GM19455 (cell line): ENCODE results near the gene SMYD3.
"Not testable (repeated sequence)": the region's sequence is repeated elsewhere in the genome, so short reads cannot be mapped to it uniquely, and the experiment has no call there.

Source experiments
- ATAC-seq: cut with Tn5 transposase; IDR thresholded peaks from one replicate; pipeline ENCODE4 v1.9.1; 2021; ENCODE audit not compliant: unreplicated experiment

SMYD3 gene

GRCh38 chr1:245971076-245971710, 535.9 kb downstream of the SMYD3 start:
- ATAC-seq: not testable (repeated sequence)

DNA sequence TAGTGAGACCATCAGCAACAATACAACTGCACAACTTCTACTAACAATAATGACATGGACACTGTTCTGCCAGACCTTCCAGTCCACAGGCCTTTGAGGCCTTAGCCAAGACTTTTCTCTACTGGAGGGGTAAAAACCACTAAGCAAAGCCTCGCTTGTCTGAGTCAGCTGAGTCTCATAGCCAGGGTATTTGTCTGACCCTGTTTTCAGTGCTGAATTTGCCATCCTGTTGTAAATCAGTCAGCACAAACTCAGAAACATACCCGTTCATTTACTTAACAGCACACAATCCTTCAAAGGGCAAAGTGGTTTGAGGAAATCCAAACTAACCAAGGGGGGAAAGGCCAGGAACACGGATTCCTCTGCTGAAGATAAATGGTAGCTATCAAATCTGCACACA, 537.8 kb downstream of the SMYD3 start:
- no peak for ATAC-seq

GRCh38 chr1:245968775-245969174, 538.3 kb downstream of the SMYD3 start:
- ATAC-seq: no peak

GRCh38 chr1:245965398-245965797, 541.7 kb downstream of the SMYD3 start:
- no peak for ATAC-seq

DNA sequence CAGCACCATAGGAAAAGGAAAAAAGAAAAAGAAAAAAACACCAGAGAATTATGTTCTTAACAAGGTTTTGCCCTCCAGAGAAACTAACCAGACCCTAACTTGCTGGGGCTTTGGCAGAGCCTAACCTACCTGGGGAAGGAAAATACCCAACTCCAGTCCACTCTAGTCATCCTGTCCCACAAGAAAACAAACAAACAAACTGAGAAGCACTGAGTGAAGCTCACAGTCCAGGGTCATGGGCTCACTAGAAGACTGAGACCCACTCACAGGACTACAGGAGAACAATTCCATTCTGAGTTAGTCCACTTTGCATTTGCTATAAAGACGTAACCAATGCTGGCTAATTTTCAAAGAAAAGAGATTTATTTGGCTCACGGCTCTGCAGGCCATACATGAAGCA, 543.4 kb downstream of the SMYD3 start:
- no peak for ATAC-seq

GRCh38 chr1:245962453-245962852, 544.6 kb downstream of the SMYD3 start:
- ATAC-seq: no peak

DNA sequence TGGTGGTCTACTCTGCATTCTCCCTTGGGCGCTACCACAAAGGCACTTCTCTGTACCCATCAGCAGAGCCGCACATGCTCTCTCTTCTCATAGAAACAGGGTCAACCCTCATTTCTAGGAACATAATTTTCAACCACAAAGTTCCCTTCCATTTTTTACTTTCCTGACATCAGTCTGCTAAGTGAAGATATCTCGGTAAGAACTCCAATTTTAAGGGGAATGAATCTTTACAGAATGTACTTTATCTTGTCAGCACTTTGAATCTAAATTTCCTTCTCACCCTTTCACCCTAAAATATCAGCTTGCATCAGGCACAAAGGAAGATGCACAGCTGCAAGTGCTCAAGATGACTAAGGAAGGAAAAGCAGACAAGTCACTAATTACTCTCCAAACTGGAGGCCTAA, 545.9 kb downstream of the SMYD3 start:
- no peak for ATAC-seq

- no peak for ATAC-seq
Measured at GRCh38 chr1:245960171-245960570, 546.9 kb downstream of the SMYD3 start.

GRCh38 chr1:245958016-245958415, 549.1 kb downstream of the SMYD3 start:
- ATAC-seq: no peak

GRCh38 chr1:245957427-245957826, 549.7 kb downstream of the SMYD3 start:
- ATAC-seq: no peak

- no peak for ATAC-seq
Measured at GRCh38 chr1:245956225-245956624, 550.9 kb downstream of the SMYD3 start.

GRCh38 chr1:245953876-245954660, 553.0 kb downstream of the SMYD3 start:
- ATAC-seq: peak; percentile 58

DNA sequence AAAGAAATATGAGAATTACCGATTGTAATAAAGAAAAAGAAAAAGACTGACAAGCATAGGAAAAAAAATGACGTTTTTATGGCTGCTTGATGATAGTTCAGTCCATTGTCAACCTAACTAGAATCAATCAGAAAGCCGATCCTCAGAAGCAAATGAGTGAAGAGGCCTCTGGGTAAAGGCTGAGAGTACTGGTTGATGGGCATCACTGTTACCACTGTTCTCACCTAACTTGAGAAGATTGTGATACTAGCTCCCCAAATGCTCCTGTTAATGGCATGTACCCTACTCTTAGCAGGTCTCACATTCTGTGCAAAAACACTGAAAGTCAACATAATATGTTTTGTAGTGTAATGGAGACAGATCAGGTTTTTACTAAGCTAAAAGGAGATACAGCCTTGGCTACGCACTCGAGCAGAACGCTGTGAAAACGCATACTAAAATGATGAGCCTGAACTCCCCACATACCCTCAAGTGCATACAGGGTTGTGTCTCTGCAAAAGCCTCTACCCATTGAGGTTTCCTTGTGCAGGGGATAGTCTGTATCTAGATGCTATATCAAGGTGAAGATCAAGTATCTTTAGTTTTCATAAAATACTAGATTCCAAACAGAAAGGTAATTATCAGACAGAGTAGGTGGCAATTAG, 554.6 kb downstream of the SMYD3 start:
- no peak for ATAC-seq

- ATAC-seq: no peak
Measured at GRCh38 chr1:245948786-245949185, 558.3 kb downstream of the SMYD3 start.

DNA sequence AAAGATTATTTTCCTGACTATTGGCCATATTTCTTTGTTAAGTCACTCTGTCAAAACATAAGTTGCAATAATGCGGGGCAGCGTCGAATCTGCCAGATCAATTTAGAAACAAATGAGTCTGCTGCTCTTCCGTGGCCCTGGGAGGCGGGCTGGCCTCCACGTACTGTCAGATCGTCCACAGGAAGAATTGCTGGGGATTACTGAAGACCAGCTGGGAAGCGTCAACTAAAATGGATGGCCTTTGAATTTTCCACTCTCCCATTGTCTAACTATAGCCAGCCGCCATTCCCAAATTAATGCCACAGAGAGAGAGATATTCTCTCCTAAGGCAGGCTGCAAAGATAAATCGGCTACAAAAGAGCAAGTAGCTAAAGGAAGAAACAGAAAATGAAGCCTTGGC, 560.2 kb downstream of the SMYD3 start:
- ATAC-seq: no peak

DNA sequence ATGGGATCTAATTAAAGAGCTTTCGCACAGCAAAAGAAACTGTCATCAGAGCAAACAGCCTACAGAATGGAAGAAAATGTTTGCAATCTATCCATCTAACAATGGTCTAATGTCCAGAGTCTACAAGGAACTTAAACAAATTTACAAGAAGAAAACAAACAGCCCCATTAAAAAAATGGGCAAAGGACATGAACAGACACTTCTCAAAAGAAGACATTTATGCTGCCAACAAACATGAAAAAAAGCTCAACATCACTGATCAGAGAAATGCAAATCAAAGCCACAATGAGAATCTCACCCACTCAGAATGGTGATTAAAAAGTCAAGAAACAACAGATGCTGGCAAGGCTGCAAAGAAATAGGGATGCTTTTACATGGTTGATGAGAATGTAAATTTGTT, 561.9 kb downstream of the SMYD3 start:
- ATAC-seq: not testable (repeated sequence)

DNA sequence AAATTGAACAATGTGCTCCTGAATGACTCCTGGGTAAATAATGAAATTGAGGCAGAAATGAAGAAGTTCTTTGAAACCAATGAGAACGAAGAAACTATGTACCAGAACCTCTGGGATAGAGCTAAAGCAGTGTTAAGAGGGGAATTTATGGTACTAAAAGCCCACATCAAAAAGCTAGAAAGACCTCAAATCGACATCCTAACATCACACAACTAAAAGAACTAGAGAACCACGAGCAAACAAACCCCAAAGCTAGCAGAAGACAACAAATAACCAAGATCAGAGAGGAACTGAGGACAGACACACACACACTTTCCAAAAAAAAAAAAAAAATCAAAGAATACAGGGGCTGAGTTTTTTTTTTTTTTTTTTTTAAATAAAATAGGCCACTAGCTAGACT, 564.2 kb downstream of the SMYD3 start:
- ATAC-seq: no peak

- not testable (repeated sequence) for ATAC-seq
Measured at GRCh38 chr1:245941771-245942170, 565.3 kb downstream of the SMYD3 start.

- ATAC-seq: no peak
Measured at GRCh38 chr1:245939756-245940345, 567.2 kb downstream of the SMYD3 start.

DNA sequence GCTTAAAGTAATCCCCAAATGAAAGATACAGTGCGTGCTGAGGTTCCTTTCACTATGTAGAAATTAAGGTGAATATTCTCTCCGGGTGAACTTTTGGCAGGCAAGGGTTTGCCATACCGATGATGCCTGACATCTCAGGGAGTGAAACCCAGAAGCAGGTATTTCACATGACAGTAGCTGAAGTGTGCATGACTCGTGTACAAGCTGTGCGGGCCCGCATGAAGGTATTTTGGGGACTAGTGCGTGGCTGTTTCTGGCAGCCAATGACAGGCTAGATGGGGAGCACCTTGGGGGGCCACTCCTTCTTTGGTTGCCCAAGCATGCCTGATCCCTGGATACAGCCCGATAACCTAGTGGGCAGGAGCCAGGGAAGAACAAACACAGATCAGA, 569.0 kb downstream of the SMYD3 start:
- no peak for ATAC-seq

GRCh38 chr1:245937316-245938045, 569.6 kb downstream of the SMYD3 start:
- ATAC-seq: no peak
